Measurements from ENCODE around the gene IRF4.

GRCh38 chr6:390914-391558, 516 bp upstream of the IRF4 start:
- TF ChIP-seq CTCF (IDR thresholded peaks at IDR 0.05) (no peak), POLR2A (IDR thresholded peaks at IDR 0.05) (no peak)

All from testis (tissue), 2 donors.